ENCODE measurements around the gene CHRM1.

DNA sequence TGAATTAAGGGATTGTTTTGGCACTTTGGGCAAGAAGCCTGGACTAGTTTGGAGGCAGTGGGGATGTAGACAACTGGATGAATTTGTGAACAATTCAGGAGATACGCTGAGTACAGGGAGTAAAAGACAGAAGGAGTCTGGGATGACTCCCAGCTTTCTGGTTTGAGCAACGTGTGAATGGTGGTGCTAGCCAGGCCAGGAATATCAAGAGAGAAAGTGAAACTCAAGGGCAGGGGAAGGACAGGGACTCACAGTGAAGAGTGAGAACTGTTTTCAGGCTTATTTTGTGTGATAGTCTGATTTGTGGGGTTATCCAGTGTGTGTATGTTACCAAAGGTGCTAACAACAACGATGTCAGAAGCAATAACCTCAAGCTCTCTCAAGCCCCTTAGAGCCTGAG is 15.9 kb downstream of the CHRM1 start:
- TF ChIP-seq, protein P1, sequence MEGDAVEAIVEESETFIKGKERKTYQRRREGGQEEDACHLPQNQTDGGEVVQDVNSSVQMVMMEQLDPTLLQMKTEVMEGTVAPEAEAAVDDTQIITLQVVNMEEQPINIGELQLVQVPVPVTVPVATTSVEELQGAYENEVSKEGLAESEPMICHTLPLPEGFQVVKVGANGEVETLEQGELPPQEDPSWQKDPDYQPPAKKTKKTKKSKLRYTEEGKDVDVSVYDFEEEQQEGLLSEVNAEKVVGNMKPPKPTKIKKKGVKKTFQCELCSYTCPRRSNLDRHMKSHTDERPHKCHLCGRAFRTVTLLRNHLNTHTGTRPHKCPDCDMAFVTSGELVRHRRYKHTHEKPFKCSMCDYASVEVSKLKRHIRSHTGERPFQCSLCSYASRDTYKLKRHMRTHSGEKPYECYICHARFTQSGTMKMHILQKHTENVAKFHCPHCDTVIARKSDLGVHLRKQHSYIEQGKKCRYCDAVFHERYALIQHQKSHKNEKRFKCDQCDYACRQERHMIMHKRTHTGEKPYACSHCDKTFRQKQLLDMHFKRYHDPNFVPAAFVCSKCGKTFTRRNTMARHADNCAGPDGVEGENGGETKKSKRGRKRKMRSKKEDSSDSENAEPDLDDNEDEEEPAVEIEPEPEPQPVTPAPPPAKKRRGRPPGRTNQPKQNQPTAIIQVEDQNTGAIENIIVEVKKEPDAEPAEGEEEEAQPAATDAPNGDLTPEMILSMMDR (IDR thresholded peaks at IDR 0.05) = no peak
- no peak for TF ChIP-seq EZH2 (IDR thresholded peaks at IDR 0.05)

All from neural progenitor cell (in vitro differentiated cells).